Ovary (tissue), 3 donors: Measurements from ENCODE around the gene AURKB.

ENCODE experiments used
- EP300 ChIP-seq: sonication (generic); formaldehyde crosslinking; IDR thresholded peaks from one replicate; pipeline ENCODE4 v1.6.1; 2017; ENCODE audit warnings: antibody characterized with exemption
- TF ChIP-seq, protein P1 (sequence below), 3 donors: fragments of 450-650 bp in 2 of 3; fragments of 200-600 bp in 1 of 3; IDR thresholded peaks; one replicate each; pipeline versions ENCODE4 v1.5.1 to v1.8.0; 2016 to 2022; ENCODE audit warnings: antibody characterized with exemption in 3 of 3, mild to moderate bottlenecking in 1 of 3
- donor health status: DM: no; HTN: no; CAD: no.

- no peak for TF ChIP-seq EP300
- TF ChIP-seq, protein P1, sequence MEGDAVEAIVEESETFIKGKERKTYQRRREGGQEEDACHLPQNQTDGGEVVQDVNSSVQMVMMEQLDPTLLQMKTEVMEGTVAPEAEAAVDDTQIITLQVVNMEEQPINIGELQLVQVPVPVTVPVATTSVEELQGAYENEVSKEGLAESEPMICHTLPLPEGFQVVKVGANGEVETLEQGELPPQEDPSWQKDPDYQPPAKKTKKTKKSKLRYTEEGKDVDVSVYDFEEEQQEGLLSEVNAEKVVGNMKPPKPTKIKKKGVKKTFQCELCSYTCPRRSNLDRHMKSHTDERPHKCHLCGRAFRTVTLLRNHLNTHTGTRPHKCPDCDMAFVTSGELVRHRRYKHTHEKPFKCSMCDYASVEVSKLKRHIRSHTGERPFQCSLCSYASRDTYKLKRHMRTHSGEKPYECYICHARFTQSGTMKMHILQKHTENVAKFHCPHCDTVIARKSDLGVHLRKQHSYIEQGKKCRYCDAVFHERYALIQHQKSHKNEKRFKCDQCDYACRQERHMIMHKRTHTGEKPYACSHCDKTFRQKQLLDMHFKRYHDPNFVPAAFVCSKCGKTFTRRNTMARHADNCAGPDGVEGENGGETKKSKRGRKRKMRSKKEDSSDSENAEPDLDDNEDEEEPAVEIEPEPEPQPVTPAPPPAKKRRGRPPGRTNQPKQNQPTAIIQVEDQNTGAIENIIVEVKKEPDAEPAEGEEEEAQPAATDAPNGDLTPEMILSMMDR (IDR thresholded peaks at IDR 0.05): peak in 1 of 3 donors; percentile 4
Observed at GRCh38 chr17:8155231-8155995, 55.0 kb downstream of the AURKB start.
